T-helper 22 cell (primary cell): ENCODE results near the gene SLC41A3.

ENCODE experiments used
- DNase-seq: peaks from one replicate; pipeline ENCODE4 v3.0.0-alpha.2; 2020; ENCODE audit warnings: low read depth

SLC41A3 gene

GRCh38 chr3:126119976-126120375 lies 36.1 kb upstream of the SLC41A3 start:
- DNase-seq: no peak

DNA sequence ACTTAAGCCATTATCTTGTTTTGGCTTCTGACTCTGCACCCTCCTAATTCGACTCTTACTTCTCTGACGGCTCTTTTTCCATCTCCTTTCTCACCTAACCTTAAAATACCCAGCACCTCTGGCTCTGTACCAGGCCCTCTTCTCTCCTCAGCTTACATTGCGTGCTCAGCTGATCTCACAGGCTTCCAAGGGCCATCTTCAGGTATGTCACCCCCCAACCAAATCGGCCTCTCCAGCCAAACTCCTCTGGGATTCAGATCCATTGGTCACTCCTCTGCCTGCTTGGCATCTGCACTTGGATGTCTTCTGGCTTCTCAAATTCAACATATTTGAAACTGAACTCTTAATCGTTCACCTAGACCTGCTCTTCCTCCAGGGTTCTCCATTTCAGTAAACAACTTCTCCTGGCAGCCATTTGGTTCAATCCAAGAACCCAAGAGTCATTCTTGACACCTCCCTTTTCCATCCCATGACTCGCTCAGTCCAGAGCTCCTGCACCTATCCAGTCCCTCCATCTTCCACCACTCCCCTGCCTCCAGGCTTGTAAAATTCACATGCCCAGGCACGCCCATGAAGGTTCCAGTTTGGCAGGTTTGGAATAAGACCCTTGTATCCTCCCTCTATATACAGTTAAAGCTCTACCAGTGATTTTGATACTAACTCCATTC lies 35.2 kb upstream of the SLC41A3 start:
- no peak for DNase-seq

DNA sequence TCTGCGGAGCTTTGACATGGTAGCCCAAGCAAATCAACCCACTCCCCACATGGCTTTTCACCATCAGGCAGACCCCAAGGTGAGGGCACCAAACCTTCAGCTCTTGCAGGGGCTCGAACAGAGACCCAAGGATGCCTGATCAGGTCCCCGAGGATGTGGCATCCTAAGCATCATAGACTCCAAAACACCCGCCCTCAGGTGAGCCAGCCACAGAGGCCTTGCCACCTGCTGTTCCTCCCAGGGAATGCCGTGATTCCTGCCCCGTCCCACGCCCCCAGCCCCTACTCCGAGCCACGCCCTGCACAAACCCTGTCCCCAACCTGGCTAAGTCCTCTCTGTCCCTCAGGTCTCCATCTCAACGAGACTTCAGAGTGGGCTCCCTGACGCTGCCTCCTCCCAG lies 34.7 kb upstream of the SLC41A3 start:
- DNase-seq: no peak

DNA sequence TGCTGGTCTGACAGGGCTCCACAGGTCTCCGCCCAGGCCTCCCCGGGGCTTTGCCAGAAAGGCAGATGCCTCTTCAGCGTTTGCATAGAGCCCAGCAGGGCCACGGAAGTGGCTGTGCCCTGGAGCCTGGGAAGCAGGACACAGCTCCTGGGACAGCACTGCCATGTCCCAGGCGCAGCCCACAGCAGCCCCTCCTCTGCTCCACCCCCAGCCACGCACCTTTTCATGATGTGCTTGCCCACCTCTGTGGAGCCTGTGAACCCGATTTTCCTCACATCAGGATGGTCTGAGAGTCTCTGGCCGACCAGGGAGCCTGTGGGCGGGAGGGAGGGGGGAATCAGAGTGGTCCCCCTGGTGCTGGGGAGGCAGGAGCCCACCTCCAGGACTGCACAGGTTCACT lies 33.9 kb upstream of the SLC41A3 start:
- DNase-seq: no peak

DNA sequence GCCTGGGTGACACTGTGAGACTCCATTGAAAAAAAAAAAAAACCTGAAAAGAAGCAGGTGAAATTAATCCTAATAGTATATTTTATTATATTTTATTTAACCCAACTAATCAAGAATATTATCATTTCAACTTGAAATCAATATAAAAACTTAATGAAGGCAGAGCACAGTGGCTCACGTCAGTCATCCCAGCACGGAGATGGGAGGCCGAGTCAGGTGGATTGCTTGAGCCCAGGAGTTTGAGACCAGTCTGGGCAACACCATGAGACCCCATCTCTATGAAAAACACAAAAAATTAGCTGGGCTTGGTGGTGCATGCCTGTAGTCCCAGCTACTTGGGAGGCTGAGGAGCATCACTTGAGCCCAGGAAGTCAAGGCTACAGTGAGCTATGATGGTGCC lies 33.3 kb upstream of the SLC41A3 start:
- DNase-seq: no peak

- DNase-seq: no peak
Observed at GRCh38 chr3:126116526-126116925, 32.6 kb upstream of the SLC41A3 start.

DNA sequence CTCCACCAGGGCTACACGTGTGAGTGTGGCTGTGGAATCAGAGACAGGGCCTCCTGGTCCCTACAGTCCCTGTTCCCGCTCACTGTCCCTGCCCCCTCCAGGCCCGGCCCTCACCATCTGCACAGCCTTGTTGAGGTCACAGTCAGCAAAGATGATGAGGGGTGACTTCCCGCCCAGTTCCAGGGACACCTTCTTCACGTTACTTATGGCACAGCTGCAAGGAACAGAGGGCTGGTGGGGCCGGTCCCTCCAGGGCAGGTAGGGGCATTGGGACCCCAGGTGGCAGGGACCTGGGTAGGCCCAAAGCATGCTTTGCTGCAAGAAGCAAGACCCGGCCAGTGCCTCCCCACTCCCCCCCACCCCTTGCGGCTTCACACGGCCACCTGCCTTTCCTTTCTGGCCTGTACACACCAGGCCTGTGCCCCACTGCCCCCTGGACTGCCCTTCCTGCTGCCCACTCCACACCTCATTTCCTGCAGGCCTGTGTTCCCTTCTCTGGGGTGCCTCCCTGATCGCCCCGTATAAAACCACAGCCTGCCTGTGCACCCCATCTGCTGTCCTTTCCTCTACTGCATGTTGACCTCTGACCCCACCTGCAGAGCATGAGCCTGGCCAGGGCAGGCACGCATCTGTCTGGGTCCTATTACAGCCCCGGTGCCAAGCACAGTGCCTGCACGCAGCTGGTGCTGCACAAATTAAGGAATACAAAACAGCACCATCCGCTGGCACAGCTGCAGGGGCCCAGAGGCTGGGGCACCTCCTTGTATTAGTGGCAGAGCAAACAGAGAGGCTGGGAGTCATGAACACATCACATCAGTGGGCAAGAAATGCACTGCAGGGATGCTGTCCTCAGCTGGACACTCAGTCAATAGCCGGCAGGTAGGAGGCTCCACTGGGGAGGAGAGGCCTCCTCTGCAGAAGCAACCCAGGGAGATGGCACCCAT lies 30.8 kb upstream of the SLC41A3 start:
- no peak for DNase-seq

DNA sequence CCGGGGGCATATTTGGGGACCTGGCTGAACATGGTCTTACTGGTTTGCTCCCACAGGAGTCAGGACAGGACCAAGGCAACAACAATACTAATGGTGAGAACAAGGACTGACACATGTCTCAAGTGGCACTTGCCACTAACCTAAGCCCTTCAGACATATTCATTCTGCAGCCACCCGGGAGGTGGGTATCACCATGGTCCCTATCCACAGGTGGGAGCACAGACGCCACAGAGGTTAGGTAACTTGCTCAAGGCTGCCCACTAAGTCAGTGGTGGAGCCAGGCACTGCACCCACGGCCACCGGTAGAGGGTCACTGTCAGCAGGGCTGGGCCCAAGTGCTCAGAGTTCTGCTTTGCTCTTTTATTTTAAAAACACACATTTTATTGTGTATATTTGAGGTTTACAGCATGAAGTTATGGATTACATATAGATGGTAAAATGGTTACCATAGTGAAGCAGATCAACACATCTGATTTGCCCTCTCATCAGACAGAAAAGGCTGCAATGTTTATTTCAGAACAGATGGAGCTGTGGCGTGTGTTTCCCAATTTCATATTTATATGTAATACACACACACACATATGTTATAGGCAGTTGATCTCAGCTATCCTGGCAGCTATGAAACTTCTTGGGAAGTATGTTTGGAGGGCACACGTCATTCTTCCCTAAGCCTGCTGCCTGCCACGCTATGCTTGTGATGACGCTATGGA lies 30.0 kb upstream of the SLC41A3 start:
- DNase-seq: no peak

DNA sequence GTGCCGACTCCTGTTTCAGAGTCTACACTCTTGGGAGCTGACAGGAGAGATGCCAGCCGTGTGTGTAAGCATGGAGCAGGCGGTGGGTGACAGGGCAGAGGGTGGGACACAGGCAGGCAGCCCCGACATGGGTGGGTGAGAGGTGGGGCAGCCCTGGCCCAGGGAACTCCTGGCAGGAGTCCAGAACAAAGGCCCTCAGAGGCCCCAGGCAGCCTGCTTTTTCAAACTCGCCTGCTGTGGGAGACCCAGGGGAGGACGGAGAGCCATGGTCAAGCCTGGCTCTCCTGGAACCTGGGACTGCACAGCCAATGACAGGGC lies 29.3 kb upstream of the SLC41A3 start:
- no peak for DNase-seq

DNA sequence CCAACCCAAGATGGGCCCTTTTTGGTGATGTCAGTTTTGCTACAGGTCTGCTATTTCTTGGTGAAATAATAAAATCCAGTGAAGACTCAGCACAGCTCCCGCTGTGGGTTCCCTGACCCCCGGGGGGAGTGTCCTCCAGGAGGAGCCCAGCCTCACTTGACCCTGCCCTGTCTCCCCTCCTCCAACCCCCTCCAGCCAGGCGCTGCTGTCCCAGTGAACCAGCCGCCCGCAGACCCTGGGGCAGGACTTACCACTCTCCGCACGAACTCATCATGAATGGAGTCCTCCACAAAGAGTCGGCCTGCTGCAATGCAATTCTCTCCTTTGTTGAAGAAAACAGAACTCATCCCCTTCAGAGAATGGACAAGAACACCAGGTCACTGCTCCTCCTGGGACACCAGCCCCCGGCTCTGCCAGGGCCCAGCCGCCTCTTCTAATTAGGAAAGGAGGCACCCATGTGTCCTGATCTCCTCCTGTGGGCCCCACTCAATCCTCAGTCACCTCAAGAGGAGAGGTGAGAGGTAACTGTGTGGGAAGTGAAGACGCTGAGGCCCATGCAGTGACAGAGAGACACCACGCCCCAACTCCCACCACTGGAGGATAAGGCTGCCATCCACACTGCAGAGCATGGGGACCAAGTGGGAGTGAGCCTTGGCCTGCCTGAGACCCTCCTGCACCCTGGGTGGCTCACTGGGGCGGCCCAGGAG lies 28.8 kb upstream of the SLC41A3 start:
- no peak for DNase-seq

DNA sequence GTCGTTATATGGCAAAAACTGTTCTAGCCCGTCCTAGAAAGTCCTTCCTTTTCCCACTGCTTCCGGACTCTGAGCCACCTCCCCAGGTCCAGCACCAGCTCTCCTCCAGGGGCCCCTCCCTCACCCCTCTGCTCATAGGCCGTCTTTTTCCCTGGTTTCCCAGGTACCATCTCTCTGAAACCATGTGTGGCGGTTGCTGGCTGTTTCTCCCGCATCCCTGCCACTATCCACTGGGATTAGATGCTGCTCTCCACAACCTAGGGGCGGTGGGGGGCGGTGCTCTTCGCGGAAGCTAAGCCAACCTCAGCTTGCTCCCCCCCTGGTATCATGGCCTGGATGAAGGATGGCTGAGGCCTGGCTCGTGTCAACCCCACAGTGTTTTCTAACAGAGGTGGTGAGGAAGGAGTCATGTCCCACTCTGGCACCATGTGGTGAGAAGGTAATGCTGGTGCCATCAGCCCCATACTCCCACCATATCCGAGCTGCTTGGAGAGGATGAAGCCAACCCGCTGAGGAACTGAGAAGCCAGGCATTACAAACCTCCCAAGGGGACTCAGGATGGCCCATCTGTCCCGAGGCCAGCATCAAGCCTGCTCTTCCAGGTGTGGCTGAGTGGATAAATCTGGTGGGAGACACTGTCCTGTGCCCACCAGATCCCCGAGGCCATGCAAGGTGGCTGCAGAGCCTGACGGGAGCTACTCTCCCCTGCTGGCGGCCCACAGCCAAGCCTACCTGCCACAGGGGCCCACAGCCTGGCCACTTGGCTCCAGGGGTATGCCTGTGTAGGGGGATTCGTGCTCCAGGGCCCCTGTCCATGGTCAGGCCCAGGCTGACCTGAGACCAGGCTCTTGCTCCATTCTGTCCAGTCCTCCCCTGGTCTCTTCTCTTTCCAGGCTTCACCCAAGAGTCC lies 27.9 kb upstream of the SLC41A3 start:
- DNase-seq: no peak

GRCh38 chr3:126111126-126111551 lies 27.2 kb upstream of the SLC41A3 start:
- no peak for DNase-seq

DNA sequence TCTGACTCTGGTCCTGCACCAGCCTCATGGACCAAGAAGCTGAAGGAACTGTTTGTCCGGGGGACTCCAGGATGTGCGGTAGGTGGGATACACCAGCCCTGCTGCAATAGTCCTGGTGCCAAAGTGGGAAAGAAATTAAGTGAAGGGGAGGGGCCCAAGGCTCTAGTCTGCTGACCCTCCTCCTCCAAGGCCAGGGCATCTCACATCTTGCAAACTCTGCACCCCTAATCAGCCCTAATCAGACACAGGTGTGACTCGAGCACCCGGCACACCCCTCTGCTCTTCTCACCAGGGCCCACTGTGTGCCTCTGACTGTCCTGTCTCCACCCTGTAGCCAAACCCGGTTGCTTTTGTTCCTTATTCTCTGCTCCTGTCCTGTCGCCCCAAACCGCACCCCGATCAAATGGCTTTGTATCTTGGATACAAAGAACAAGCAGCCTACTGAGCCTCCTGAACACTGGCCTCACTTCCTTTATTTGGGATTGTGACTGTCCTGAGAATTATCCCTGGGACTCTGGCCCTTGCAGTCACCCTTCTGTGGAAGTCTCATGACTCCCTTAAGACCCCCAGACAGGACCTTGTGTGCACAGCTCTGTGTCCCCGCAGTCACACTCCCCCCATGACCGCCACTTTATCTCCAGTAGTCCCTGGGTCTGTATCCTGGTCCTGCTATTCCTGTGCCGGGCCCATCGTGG lies 26.7 kb upstream of the SLC41A3 start:
- DNase-seq: no peak

DNA sequence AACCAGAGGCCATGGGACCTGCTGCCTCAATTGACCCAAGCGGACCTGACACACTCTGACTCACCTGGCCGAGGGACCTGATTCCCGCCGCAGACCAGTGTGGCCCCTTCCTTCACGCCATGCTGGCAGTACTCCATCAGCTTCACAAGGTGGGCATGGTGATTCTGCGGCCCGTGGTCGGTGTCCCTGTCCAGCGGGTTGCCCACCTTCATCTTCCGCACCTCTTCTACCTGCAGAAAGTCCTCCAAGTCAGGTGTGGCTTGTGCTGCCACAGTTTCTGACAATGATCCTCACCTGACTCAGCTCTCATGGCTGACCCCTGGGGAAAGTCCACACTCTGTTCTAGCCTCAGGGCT lies 25.9 kb upstream of the SLC41A3 start:
- DNase-seq: no peak

GRCh38 chr3:126109146-126109879 lies 25.4 kb upstream of the SLC41A3 start:
- DNase-seq: no peak

GRCh38 chr3:126108676-126109050 lies 24.7 kb upstream of the SLC41A3 start:
- DNase-seq: no peak

DNA sequence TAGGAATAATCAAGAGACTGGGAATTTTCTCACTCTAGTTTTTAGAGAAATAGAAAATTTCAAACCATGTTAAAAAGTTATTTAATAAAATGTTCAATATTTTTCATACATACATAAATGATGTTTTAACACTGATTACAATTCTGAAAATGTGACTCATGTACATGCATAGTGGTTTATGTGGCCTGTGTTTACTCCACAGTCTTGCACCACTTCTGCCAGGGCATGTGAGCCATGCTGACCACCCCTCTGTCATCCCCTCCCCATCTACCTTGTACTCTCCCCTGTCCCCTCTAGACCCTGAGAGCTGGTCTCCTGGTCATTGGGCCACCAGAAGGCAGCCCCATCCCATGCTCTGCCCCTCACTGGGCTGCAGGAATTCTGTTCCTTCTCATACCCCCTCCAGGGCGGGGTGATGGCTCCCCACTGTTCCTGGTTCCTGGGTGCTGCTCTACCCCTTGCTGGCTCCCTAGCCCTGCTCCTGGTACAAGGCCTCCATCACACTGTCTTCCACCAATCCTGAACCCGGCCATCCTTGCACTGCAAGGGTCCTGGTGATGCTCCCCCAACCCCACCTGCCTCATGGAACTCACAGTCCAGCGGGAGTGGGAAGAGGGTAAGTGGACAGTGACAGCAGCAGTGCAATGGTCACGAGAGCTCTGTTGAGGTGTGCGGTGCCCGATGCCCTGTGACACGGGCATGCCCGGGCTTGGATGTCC lies 24.2 kb upstream of the SLC41A3 start:
- DNase-seq: no peak

DNA sequence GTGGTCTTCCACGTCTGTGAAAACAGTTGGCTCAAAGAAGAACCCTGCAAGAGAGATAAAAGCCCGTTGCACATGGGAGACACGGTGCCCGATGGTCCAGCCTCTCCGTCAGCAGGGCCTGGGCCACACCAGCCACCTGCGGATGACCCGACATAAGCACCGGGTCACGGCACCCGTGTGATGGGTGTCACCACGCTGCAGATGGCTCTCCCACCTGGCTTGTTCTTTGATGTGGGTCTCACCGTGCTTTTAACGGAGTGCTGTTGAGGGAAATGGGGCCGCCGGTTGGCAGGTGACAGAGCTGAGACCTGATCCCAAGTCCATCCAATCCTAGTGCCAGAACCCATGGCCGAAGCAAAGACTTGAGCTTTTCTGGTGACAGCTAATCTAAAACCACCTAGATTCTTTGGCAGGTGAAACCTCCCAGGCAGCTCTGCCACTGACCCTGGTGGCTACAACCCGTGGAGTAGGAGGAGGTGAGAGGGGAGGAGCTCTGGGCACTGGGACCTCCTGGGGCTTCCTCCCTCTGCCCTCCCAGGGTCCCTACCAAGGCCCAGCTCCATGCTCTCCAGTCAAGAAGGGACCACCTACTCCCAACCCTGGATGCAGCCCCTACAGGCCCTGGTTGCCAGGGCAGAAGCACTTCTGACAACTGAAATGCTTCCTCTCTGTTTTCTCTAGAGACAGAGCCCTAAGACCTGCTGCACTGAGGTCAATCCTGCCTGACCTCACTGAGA lies 23.4 kb upstream of the SLC41A3 start:
- no peak for DNase-seq
